Measurements from ENCODE around the gene RAB20.

RAB20 gene

DNA sequence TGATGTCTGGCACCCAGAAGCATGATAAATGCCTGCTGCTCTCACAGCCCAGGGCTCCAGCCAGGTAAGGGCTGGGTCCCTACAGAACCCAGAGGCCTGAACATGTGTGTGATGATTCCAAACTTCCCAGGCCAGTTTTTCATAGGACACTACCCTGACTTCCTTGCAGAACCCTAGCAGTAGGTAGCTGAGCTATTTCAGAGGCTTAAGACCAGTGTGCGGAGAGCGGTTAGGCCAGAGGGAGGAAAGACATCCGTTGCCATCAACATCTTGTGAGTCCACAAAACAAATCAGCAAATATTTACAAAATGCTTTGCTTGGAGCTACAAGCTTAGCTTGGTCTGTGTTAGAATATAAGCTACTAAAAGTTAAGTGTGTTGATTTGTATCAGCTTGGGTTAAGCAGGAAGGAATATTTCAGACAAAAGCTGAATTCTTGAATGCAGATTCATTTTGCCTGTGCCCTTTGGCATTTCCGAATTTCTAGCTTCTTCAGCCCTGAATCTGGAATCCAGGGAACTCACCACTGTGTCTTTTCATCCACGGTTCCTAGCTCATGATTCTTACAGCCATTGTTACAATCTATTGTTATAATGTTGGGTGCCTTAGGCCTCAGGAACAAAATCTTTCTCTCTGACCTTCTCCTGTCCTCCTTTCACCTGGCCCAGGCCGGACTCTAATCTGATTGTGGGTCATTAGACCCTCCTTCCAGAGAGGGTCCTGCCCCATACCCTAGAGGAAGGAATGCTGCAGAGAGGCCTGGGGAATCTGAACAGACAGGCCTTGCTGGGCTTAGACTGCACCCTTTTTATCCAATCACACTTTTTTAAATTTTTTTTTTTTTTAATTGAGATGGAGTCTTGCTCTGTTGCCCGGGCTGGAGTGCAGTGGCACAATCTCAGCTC, 12.4 kb downstream of the RAB20 start:
- H3K36me3 ChIP-seq (ENCODE audit: insufficient read depth, low read length): no peaks in the 10 kb centered on the region; the same call in 1 of the 2 replicates
- H3K4me3 ChIP-seq (ENCODE audit: low read depth, low read length, poor library complexity, severe bottlenecking): no peak overlapping the region
- no peaks in the 10 kb centered on the region for H4K20me1 ChIP-seq (ENCODE audit: insufficient read depth, low read length)
- H3K27me3 ChIP-seq (ENCODE audit: insufficient read depth, low read length): no peaks in the 10 kb centered on the region; the same call in 1 of the 2 replicates
- TF ChIP-seq EZH2 (IDR thresholded peaks at IDR 0.05; ENCODE audit: borderline replicate concordance, low read length): no peak
- TF ChIP-seq, protein P1, sequence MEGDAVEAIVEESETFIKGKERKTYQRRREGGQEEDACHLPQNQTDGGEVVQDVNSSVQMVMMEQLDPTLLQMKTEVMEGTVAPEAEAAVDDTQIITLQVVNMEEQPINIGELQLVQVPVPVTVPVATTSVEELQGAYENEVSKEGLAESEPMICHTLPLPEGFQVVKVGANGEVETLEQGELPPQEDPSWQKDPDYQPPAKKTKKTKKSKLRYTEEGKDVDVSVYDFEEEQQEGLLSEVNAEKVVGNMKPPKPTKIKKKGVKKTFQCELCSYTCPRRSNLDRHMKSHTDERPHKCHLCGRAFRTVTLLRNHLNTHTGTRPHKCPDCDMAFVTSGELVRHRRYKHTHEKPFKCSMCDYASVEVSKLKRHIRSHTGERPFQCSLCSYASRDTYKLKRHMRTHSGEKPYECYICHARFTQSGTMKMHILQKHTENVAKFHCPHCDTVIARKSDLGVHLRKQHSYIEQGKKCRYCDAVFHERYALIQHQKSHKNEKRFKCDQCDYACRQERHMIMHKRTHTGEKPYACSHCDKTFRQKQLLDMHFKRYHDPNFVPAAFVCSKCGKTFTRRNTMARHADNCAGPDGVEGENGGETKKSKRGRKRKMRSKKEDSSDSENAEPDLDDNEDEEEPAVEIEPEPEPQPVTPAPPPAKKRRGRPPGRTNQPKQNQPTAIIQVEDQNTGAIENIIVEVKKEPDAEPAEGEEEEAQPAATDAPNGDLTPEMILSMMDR (IDR thresholded peaks at IDR 0.05; ENCODE audit: low read length): no peak
- H3K9ac ChIP-seq (ENCODE audit: low read length): no peak overlapping the region
- no peaks in the 10 kb centered on the region for H3F3A ChIP-seq (ENCODE audit: insufficient read depth, low read length)
- H3K9me3 ChIP-seq (ENCODE audit: low read length): peaks cover 3% of the 10 kb centered on the region; the same call in 1 of the 2 replicates
- H2AFZ ChIP-seq (ENCODE audit: low read length): no peak overlapping the region
- no peaks in the 10 kb centered on the region for H3K9me2 ChIP-seq (ENCODE audit: low read depth, low read length)
- H3K4me2 ChIP-seq (ENCODE audit: low read length): no peak overlapping the region
- H3K79me2 ChIP-seq (ENCODE audit: insufficient read depth, low read length): no peaks in the 10 kb centered on the region
- no peaks in the 10 kb centered on the region for H3K4me1 ChIP-seq (ENCODE audit: insufficient read depth, low read length, severe bottlenecking)
- no peak overlapping the region for H3K27ac ChIP-seq (ENCODE audit: low read depth, low read length, poor library complexity, severe bottlenecking)

DNA sequence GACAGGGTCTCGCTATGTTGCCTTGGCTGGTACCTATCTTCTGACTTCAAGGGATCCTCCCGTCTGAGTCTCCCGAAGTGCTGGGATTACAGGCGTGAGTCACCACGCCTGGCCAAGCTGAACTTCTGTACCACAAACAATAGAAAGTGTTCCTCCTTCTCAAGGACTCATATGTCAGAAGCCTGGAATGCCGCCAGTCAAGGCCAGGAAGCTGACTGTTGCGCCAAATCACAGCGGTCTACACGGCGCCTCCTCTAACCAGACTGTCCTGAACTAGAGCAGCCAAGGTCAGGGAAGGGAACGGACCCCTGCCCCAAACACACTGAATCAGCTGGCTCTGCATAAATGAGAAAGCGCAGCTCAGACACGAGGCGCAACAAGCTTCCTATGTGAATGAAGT, 14.6 kb downstream of the RAB20 start:
- H3K27ac ChIP-seq (ENCODE audit: low read depth, low read length, poor library complexity, severe bottlenecking): no peak overlapping the region
- H3K4me1 ChIP-seq (ENCODE audit: insufficient read depth, low read length, severe bottlenecking): no peaks in the 10 kb centered on the region
- TF ChIP-seq, protein P1 (IDR thresholded peaks at IDR 0.05; ENCODE audit: low read length): no peak
- TF ChIP-seq EZH2 (IDR thresholded peaks at IDR 0.05; ENCODE audit: borderline replicate concordance, low read length): no peak

DNA sequence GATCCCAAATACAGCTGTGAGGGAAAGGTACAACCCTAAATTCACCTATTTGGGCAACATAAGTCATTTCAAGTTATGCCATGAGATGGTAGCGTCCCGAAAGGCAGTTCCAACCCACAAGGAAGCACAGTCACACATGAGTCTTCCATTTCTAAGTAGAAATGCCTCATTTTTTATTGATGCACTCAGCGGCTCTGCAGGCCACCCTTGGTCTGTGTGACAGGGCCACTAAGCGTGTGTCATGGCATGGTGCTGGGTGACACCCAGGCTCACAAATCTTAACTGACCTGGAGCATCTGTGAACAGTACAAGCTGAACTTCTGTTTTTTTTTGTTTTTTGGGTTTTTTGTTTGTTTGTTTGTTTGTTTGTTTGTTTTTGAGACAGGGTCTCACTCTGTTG, 15.1 kb downstream of the RAB20 start:
- Histone ChIP-seq H3K79me2 (ENCODE audit: insufficient read depth, low read length) (no peaks in the 10 kb centered on the region), H3K36me3 (ENCODE audit: insufficient read depth, low read length) (no peaks in the 10 kb centered on the region; the same call in 1 of the 2 replicates), H4K20me1 (ENCODE audit: insufficient read depth, low read length) (no peaks in the 10 kb centered on the region), H3K9ac (ENCODE audit: low read length) (no peak overlapping the region), H3F3A (ENCODE audit: insufficient read depth, low read length) (no peaks in the 10 kb centered on the region), H3K27me3 (ENCODE audit: insufficient read depth, low read length) (no peaks in the 10 kb centered on the region; the same call in 1 of the 2 replicates), H3K9me3 (ENCODE audit: low read length) (peaks cover 6% of the 10 kb centered on the region; the same call in 1 of the 2 replicates), H3K4me3 (ENCODE audit: low read depth, low read length, poor library complexity, severe bottlenecking) (no peak overlapping the region), H3K4me2 (ENCODE audit: low read length) (no peak overlapping the region), H3K27ac (ENCODE audit: low read depth, low read length, poor library complexity, severe bottlenecking) (no peak overlapping the region), H3K9me2 (ENCODE audit: low read depth, low read length) (no peaks in the 10 kb centered on the region), H2AFZ (ENCODE audit: low read length) (no peak overlapping the region), H3K4me1 (ENCODE audit: insufficient read depth, low read length, severe bottlenecking) (no peaks in the 10 kb centered on the region)
- no peak for TF ChIP-seq EZH2 (IDR thresholded peaks at IDR 0.05; ENCODE audit: borderline replicate concordance, low read length)
- TF ChIP-seq, protein P1 (IDR thresholded peaks at IDR 0.05; ENCODE audit: low read length): no peak

More for the DNA sequence above, 14.6 kb downstream of the RAB20 start:
- Histone ChIP-seq H3K4me2 (ENCODE audit: low read length) (no peak overlapping the region), H3K79me2 (ENCODE audit: insufficient read depth, low read length) (no peaks in the 10 kb centered on the region), H3K27me3 (ENCODE audit: insufficient read depth, low read length) (no peaks in the 10 kb centered on the region; the same call in 1 of the 2 replicates), H3K9me3 (ENCODE audit: low read length) (peaks cover 6% of the 10 kb centered on the region; the same call in 1 of the 2 replicates), H3K36me3 (ENCODE audit: insufficient read depth, low read length) (no peaks in the 10 kb centered on the region; the same call in 1 of the 2 replicates), H4K20me1 (ENCODE audit: insufficient read depth, low read length) (no peaks in the 10 kb centered on the region), H2AFZ (ENCODE audit: low read length) (no peak overlapping the region), H3K4me3 (ENCODE audit: low read depth, low read length, poor library complexity, severe bottlenecking) (no peak overlapping the region), H3F3A (ENCODE audit: insufficient read depth, low read length) (no peaks in the 10 kb centered on the region), H3K9ac (ENCODE audit: low read length) (no peak overlapping the region), H3K9me2 (ENCODE audit: low read depth, low read length) (no peaks in the 10 kb centered on the region)
